GM06990 (cell line): Measurements from ENCODE around the gene KLC1.

ENCODE experiments used
- DNase-seq: peaks from one replicate; pipeline ENCODE4 v3.0.0-alpha.2; 2011; ENCODE audit not compliant: insufficient read length; ENCODE audit errors: extremely low read depth
- H3K27me3 ChIP-seq: replicated peaks from 2 replicates; pipeline ENCODE4 v1.6.0; 2011; ENCODE audit warnings: low read length; ENCODE audit not compliant: control insufficient read depth, insufficient read depth
- H3K36me3 ChIP-seq: 2 replicates; pipeline ENCODE4 v1.5.1; 2011; ENCODE audit warnings: low read length; ENCODE audit not compliant: control insufficient read depth, insufficient read depth
- H3K4me3 ChIP-seq: replicated peaks from 2 replicates; pipeline ENCODE4 v1.5.1; 2011; ENCODE audit warnings: low read depth, mild to moderate bottlenecking, control low read depth, low read length
- CTCF ChIP-seq: IDR thresholded peaks from 2 replicates; pipeline ENCODE4 v1.5.1; 2011; ENCODE audit warnings: low read length, control low read depth, mild to moderate bottlenecking, inconsistent platforms; ENCODE audit not compliant: insufficient read depth, poor library complexity, severe bottlenecking

Gene KLC1

GRCh38 chr14:103694572-103695026 lies 65.6 kb downstream of the KLC1 start:
- H3K4me3 ChIP-seq = no peak overlapping the region
- H3K36me3 ChIP-seq = peaks cover 23% of the 10 kb centered on the region
- no peak for TF ChIP-seq CTCF
- H3K27me3 ChIP-seq = no peaks in the 10 kb centered on the region
- no peak for DNase-seq

GRCh38 chr14:103695296-103696069 lies 66.5 kb downstream of the KLC1 start:
- Histone ChIP-seq H3K27me3 (no peaks in the 10 kb centered on the region), H3K4me3 (no peak overlapping the region), H3K36me3 (peaks cover 25% of the 10 kb centered on the region)
- no peak for DNase-seq
- no peak for TF ChIP-seq CTCF

GRCh38 chr14:103696070-103696402 lies 67.0 kb downstream of the KLC1 start:
- Histone ChIP-seq H3K27me3 (no peaks in the 10 kb centered on the region), H3K36me3 (peaks cover 27% of the 10 kb centered on the region), H3K4me3 (no peak overlapping the region)
- no peak for TF ChIP-seq CTCF
- DNase-seq = no peak

GRCh38 chr14:103696466-103697071 lies 67.6 kb downstream of the KLC1 start:
- no peaks in the 10 kb centered on the region for H3K27me3 ChIP-seq
- H3K4me3 ChIP-seq = no peak overlapping the region
- DNase-seq = no peak
- TF ChIP-seq CTCF = no peak
- peaks cover 27% of the 10 kb centered on the region for H3K36me3 ChIP-seq

GRCh38 chr14:103697206-103697602 lies 68.2 kb downstream of the KLC1 start:
- Histone ChIP-seq H3K4me3 (no peak overlapping the region), H3K27me3 (no peaks in the 10 kb centered on the region), H3K36me3 (peaks cover 29% of the 10 kb centered on the region)
- TF ChIP-seq CTCF = no peak
- no peak for DNase-seq
